Measurements from ENCODE around the gene PHACTR4.
"Not testable (repeated sequence)": the region's sequence is repeated elsewhere in the genome, so short reads cannot be mapped to it uniquely, and the experiment has no call there.

PHACTR4 gene

GRCh38 chr1:28421744-28422143 is 52.2 kb downstream of the PHACTR4 start:
- no peak for DNase-seq (ENCODE audit: low read depth in 1 of 2, low spot score in 1 of 2)
- no peak for TF ChIP-seq JUND (IDR thresholded peaks at IDR 0.05; ENCODE audit: low read depth)
- in situ Hi-C loops (cut with HindIII; ENCODE audit: low pct_unique_long_range_greater_than_20kb, low sequenced_read_pairs) = no loop called here

- in situ Hi-C loops (cut with HindIII; ENCODE audit: low pct_unique_long_range_greater_than_20kb, low sequenced_read_pairs) = no loop called here
- no peak for TF ChIP-seq JUND (IDR thresholded peaks at IDR 0.05; ENCODE audit: low read depth)
- DNase-seq (ENCODE audit: low read depth in 1 of 2, low spot score in 1 of 2) = no peak
These were observed 57.3 kb downstream of the PHACTR4 start for GRCh38 chr1:28426831-28427230.

- DNase-seq (ENCODE audit: low read depth in 1 of 2, low spot score in 1 of 2) = no peak
- in situ Hi-C loops (cut with HindIII; ENCODE audit: low pct_unique_long_range_greater_than_20kb, low sequenced_read_pairs) = no loop called here
- TF ChIP-seq JUND (IDR thresholded peaks at IDR 0.05; ENCODE audit: low read depth) = no peak
These were observed 58.5 kb downstream of the PHACTR4 start for GRCh38 chr1:28428012-28428411.

- TF ChIP-seq JUND (IDR thresholded peaks at IDR 0.05; ENCODE audit: low read depth) = no peak
- in situ Hi-C loops (cut with HindIII; ENCODE audit: low pct_unique_long_range_greater_than_20kb, low sequenced_read_pairs) = no loop called here
- DNase-seq (ENCODE audit: low read depth in 1 of 2, low spot score in 1 of 2) = no peak
These were observed 59.5 kb downstream of the PHACTR4 start for GRCh38 chr1:28428990-28429520.

GRCh38 chr1:28436211-28436769 is 66.8 kb downstream of the PHACTR4 start:
- in situ Hi-C loops (cut with HindIII; ENCODE audit: low pct_unique_long_range_greater_than_20kb, low sequenced_read_pairs) = no loop called here
- no peak for TF ChIP-seq JUND (IDR thresholded peaks at IDR 0.05; ENCODE audit: low read depth)
- DNase-seq (ENCODE audit: low read depth in 1 of 2, low spot score in 1 of 2) = peak in 1 of 2 experiments; percentile 12

- in situ Hi-C loops (cut with HindIII; ENCODE audit: low pct_unique_long_range_greater_than_20kb, low sequenced_read_pairs) = no loop called here
- TF ChIP-seq JUND (IDR thresholded peaks at IDR 0.05; ENCODE audit: low read depth) = no peak
- DNase-seq (ENCODE audit: low read depth in 1 of 2, low spot score in 1 of 2) = no peak
These were observed 67.9 kb downstream of the PHACTR4 start for GRCh38 chr1:28437264-28437923.

GRCh38 chr1:28437924-28438699 is 68.6 kb downstream of the PHACTR4 start:
- DNase-seq (ENCODE audit: low read depth in 1 of 2, low spot score in 1 of 2) = peak; percentile 53 to 96
- TF ChIP-seq JUND (IDR thresholded peaks at IDR 0.05; ENCODE audit: low read depth) = no peak

GRCh38 chr1:28439320-28439719 is 69.8 kb downstream of the PHACTR4 start:
- no peak for DNase-seq (ENCODE audit: low read depth in 1 of 2, low spot score in 1 of 2)
- in situ Hi-C loops (cut with HindIII; ENCODE audit: low pct_unique_long_range_greater_than_20kb, low sequenced_read_pairs) = no loop called here
- no peak for TF ChIP-seq JUND (IDR thresholded peaks at IDR 0.05; ENCODE audit: low read depth)

More at GRCh38 chr1:28437924-28438699, 68.6 kb downstream of the PHACTR4 start:
- in situ Hi-C loops (cut with HindIII; ENCODE audit: low pct_unique_long_range_greater_than_20kb, low sequenced_read_pairs) = no loop called here

GRCh38 chr1:28441674-28442073 is 72.1 kb downstream of the PHACTR4 start:
- DNase-seq (ENCODE audit: low read depth in 1 of 2, low spot score in 1 of 2) = no peak
- in situ Hi-C loops (cut with HindIII; ENCODE audit: low pct_unique_long_range_greater_than_20kb, low sequenced_read_pairs) = no loop called here
- no peak for TF ChIP-seq JUND (IDR thresholded peaks at IDR 0.05; ENCODE audit: low read depth)

GRCh38 chr1:28443550-28443949 is 74.0 kb downstream of the PHACTR4 start:
- TF ChIP-seq JUND (IDR thresholded peaks at IDR 0.05; ENCODE audit: low read depth) = no peak
- DNase-seq (ENCODE audit: low read depth in 1 of 2, low spot score in 1 of 2) = no peak
- in situ Hi-C loops (cut with HindIII; ENCODE audit: low pct_unique_long_range_greater_than_20kb, low sequenced_read_pairs) = no loop called here

GRCh38 chr1:28447679-28448078 is 78.1 kb downstream of the PHACTR4 start:
- DNase-seq (ENCODE audit: low read depth in 1 of 2, low spot score in 1 of 2) = no peak
- TF ChIP-seq JUND (IDR thresholded peaks at IDR 0.05; ENCODE audit: low read depth) = no peak
- in situ Hi-C loops (cut with HindIII; ENCODE audit: low pct_unique_long_range_greater_than_20kb, low sequenced_read_pairs) = no loop called here

GRCh38 chr1:28448094-28448611 is 78.6 kb downstream of the PHACTR4 start:
- DNase-seq (ENCODE audit: low read depth in 1 of 2, low spot score in 1 of 2); in situ Hi-C loops (cut with HindIII; ENCODE audit: low pct_unique_long_range_greater_than_20kb, low sequenced_read_pairs): not testable (repeated sequence)

GRCh38 chr1:28449904-28450303 is 80.4 kb downstream of the PHACTR4 start:
- in situ Hi-C loops (cut with HindIII; ENCODE audit: low pct_unique_long_range_greater_than_20kb, low sequenced_read_pairs) = no loop called here
- no peak for DNase-seq (ENCODE audit: low read depth in 1 of 2, low spot score in 1 of 2)
- TF ChIP-seq JUND (IDR thresholded peaks at IDR 0.05; ENCODE audit: low read depth) = no peak
